HFF-Myc (cell line): ENCODE measurements around the gene TBX10.

Source experiments
- DNase-seq: peaks from one replicate; pipeline ENCODE4 v3.0.0-alpha.2; 2011; ENCODE audit warnings: low read depth; ENCODE audit errors: extremely low read depth
- H3K4me3 ChIP-seq: replicated peaks from 2 replicates; pipeline ENCODE4 v1.5.1; 2011; ENCODE audit warnings: low read depth, mild to moderate bottlenecking, control low read depth, low read length
- TF ChIP-seq, protein P1 (sequence below): IDR thresholded peaks from 2 replicates; pipeline ENCODE4 v1.5.1; 2012; ENCODE audit warnings: mild to moderate bottlenecking, low read depth, low read length, control low read depth; ENCODE audit errors: missing control alignments

The TBX10 gene

DNA sequence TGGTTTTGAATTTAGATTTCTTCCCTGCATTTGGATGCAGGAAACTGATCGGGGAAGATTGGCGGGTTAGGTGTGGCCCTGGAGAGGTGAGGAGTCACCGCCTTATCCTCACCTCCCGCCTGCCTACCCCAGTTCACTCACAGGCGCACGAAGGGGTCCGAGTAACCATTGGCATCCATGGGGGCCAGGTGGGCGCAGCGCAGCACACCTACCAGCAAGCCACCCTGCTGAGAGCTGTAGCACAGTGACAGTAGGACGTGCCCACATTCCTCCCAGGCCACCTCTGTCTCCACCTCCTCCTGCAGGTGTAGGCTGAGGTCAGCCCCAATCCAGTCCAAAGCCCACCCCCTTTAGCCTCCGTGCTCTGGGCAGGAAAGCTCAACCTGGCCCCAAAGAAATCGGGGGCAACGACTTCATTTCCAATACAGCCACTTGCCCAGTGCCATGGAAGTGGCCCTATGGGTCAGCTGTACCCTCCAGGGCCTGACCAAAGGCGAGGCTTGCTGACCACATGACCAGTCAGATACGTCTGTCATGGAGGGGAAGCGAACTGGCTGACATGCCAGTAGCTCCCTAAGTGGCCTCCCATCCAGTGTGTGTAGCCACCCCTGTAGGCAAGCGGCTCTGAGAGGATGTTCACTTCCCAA, 26.1 kb downstream of the TBX10 start:
- DNase-seq, result no peak
- TF ChIP-seq, protein P1, sequence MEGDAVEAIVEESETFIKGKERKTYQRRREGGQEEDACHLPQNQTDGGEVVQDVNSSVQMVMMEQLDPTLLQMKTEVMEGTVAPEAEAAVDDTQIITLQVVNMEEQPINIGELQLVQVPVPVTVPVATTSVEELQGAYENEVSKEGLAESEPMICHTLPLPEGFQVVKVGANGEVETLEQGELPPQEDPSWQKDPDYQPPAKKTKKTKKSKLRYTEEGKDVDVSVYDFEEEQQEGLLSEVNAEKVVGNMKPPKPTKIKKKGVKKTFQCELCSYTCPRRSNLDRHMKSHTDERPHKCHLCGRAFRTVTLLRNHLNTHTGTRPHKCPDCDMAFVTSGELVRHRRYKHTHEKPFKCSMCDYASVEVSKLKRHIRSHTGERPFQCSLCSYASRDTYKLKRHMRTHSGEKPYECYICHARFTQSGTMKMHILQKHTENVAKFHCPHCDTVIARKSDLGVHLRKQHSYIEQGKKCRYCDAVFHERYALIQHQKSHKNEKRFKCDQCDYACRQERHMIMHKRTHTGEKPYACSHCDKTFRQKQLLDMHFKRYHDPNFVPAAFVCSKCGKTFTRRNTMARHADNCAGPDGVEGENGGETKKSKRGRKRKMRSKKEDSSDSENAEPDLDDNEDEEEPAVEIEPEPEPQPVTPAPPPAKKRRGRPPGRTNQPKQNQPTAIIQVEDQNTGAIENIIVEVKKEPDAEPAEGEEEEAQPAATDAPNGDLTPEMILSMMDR, result no peak
- no peak overlapping the region for H3K4me3 ChIP-seq

GRCh38 chr11:67612751-67613150, 26.8 kb downstream of the TBX10 start:
- no peak for DNase-seq
- TF ChIP-seq, protein P1, result no peak
- no peak overlapping the region for H3K4me3 ChIP-seq

DNA sequence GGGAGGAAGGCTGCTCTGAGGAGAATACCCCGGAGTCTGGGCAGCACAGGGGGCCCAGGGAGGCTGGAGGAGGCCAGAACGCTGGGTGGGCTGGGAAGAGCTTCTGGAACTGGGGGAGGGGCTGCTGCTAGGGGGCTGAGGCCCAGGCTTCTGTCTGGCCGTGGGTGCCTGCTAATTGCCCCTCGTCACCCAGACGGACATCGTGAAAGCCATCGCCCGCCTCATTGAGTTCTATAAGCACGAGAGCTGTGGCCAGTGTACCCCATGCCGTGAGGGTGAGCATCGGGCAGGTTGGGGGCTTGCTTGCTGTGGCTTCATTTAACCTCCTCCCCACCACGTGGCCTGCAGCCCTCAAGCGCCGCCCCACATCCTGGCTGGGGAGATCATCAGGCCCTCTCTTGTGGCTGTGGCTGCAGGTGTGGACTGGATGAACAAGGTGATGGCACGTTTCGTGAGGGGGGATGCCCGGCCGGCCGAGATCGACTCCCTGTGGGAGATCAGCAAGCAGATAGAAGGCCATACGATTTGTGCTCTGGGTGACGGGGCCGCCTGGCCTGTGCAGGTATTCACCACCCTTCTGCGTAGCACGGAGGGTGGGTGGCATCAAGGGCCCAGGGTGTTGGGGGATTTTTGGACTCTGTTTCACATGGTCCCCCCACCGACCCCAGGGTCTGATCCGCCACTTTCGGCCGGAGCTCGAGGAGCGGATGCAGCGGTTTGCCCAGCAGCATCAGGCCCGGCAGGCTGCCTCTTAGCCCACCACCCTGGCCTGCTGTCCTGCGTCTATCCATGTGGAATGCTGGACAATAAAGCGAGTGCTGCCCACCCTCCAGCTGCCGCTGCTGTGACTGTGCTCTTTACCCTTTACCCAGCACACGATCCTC, 27.6 kb downstream of the TBX10 start:
- H3K4me3 ChIP-seq, result no peak overlapping the region
- no peak for DNase-seq
- TF ChIP-seq, protein P1, result no peak

GRCh38 chr11:67611165-67611564, 28.4 kb downstream of the TBX10 start:
- TF ChIP-seq, protein P1, result no peak
- H3K4me3 ChIP-seq, result no peak overlapping the region
- no peak for DNase-seq

- H3K4me3 ChIP-seq, result no peak overlapping the region
- TF ChIP-seq, protein P1, result no peak
- no peak for DNase-seq
These were observed 29.2 kb downstream of the TBX10 start for GRCh38 chr11:67610302-67610868.

GRCh38 chr11:67609316-67609715, 30.2 kb downstream of the TBX10 start:
- no peak overlapping the region for H3K4me3 ChIP-seq
- DNase-seq, result no peak
- TF ChIP-seq, protein P1, result no peak
